Adipose tissue (tissue), 3 donors: ENCODE measurements around the gene MYOC. TPM values are rescaled to one million over a fixed set of nuclear protein-coding genes. Genes with fewer than 3 reads are reported as not detected.
A peak's percentile ranks its signal among the peaks of the same experiment; 100 is the strongest.

Source experiments
- H3K27ac ChIP-seq: one replicate; pipeline ENCODE4 v1.5.1; 2013; ENCODE audit warnings: low read depth, low read length
- WGBS, 3 donors: extraction: QIAGEN DNeasy Blood & Tissue Kit; methylation state at CpG; one replicate each; pipeline ENCODE4 v1.1.7; 2013; 5-methylcytosine and 5-hydroxymethylcytosine counted together
- polyA plus RNA-seq, 3 donors: library from polyadenylated mRNA; stranded (reverse); fragments of 200-250 nt; gene quantifications; one replicate each; pipeline ENCODE4 v1.2.3, GENCODE V29; 2013
- donor health status: healthy with polysubstance abuse.
- donor health status: Bipolar disorder and iron deficiency.
- donor health status: healthy.

The MYOC gene
- polyA plus RNA-seq, 3 donors, result 0.47 to 8.1 (median 2.9) TPM

GRCh38 chr1:171654942-171655745 lies 2.7 kb upstream of the MYOC start:
- 16 to 33% (median 16%) methylated on average over 24 of the region's 24 CpGs for WGBS, 3 donors
- peak overlapping the region; percentile 40 for H3K27ac ChIP-seq

- peak overlapping the region; percentile 40 for H3K27ac ChIP-seq
- 41 to 48% (median 43%) methylated on average over 8 of the region's 8 CpGs for WGBS, 3 donors
These were observed 1.9 kb upstream of the MYOC start for GRCh38 chr1:171654201-171654941.

- WGBS, 3 donors, result 18 to 53% (median 47%) methylated on average over 1 of the region's 1 CpG
- H3K27ac ChIP-seq, result no peak overlapping the region
These were observed 1.3 kb upstream of the MYOC start for GRCh38 chr1:171653796-171654195.

GRCh38 chr1:171646249-171646560 lies 6.3 kb downstream of the MYOC start:
- WGBS, 3 donors, result 53 to 79% (median 76%) methylated on average over 1 of the region's 1 CpG
- no peak overlapping the region for H3K27ac ChIP-seq

- no peak overlapping the region for H3K27ac ChIP-seq
- 38 to 68% (median 47%) methylated on average over 8 of the region's 8 CpGs for WGBS, 3 donors
These were observed 6.8 kb downstream of the MYOC start for GRCh38 chr1:171645553-171646248.

GRCh38 chr1:171644805-171645483 lies 7.5 kb downstream of the MYOC start:
- no peak overlapping the region for H3K27ac ChIP-seq
- 14 to 16% (median 15%) methylated on average over 15 of the region's 15 CpGs for WGBS, 3 donors

GRCh38 chr1:171643156-171643555 lies 9.3 kb downstream of the MYOC start:
- H3K27ac ChIP-seq, result no peak overlapping the region
- WGBS, 3 donors, result 57 to 73% (median 59%) methylated on average over 8 of the region's 8 CpGs

- no peak overlapping the region for H3K27ac ChIP-seq
- WGBS, 3 donors, result 88 to 90% (median 89%) methylated on average over 4 of the region's 4 CpGs
These were observed 10.3 kb downstream of the MYOC start for GRCh38 chr1:171642197-171642596.

- H3K27ac ChIP-seq, result no peak overlapping the region
- 59 to 61% (median 60%) methylated on average over 10 of the region's 10 CpGs for WGBS, 3 donors
These were observed 11.2 kb downstream of the MYOC start for GRCh38 chr1:171641076-171641864.

- WGBS, 3 donors, result 96 to 100% (median 97%) methylated on average over 1 of the region's 1 CpG
- H3K27ac ChIP-seq, result no peak overlapping the region
These were observed 12.3 kb downstream of the MYOC start for GRCh38 chr1:171640225-171640624.

GRCh38 chr1:171637928-171638576 lies 14.4 kb downstream of the MYOC start:
- WGBS, 3 donors, result 62 to 69% (median 66%) methylated on average over 4 of the region's 4 CpGs
- H3K27ac ChIP-seq, result no peak overlapping the region

GRCh38 chr1:171636141-171636540 lies 16.3 kb downstream of the MYOC start:
- WGBS, 3 donors, result 72 to 86% (median 79%) methylated on average over 11 of the region's 11 CpGs
- H3K27ac ChIP-seq, result no peak overlapping the region

GRCh38 chr1:171635661-171636060 lies 16.8 kb downstream of the MYOC start:
- 85 to 90% (median 88%) methylated on average over 2 of the region's 2 CpGs for WGBS, 3 donors

GRCh38 chr1:171628225-171628624 lies 24.3 kb downstream of the MYOC start:
- 79 to 91% (median 89%) methylated on average over 2 of the region's 2 CpGs for WGBS, 3 donors
- no peak overlapping the region for H3K27ac ChIP-seq

More at GRCh38 chr1:171635661-171636060, 16.8 kb downstream of the MYOC start:
- H3K27ac ChIP-seq, result no peak overlapping the region

- WGBS, 3 donors, result 74 to 85% (median 79%) methylated on average over 5 of the region's 5 CpGs
- H3K27ac ChIP-seq, result no peak overlapping the region
These were observed 25.5 kb downstream of the MYOC start for GRCh38 chr1:171627020-171627419.

- H3K27ac ChIP-seq, result no peak overlapping the region
- WGBS, 3 donors, result 78 to 90% (median 87%) methylated on average over 1 of the region's 1 CpG
These were observed 27.3 kb downstream of the MYOC start for GRCh38 chr1:171625225-171625624.

- 66 to 78% (median 72%) methylated on average over 9 of the region's 9 CpGs for WGBS, 3 donors
- H3K27ac ChIP-seq, result no peak overlapping the region
These were observed 28.7 kb downstream of the MYOC start for GRCh38 chr1:171623651-171624331.
